VCaP (cell line): ENCODE results near the gene IL24.
"Not testable (repeated sequence)": the region's sequence is repeated elsewhere in the genome, so short reads cannot be mapped to it uniquely, and the experiment has no call there.

Experiments used
- H3K27ac ChIP-seq: fragments of 450-650 bp; 2 replicates; pipeline ENCODE4 v1.5.1; 2017
- TF ChIP-seq, protein P1 (sequence below): fragments of 450-650 bp; conservative IDR thresholded peaks from 2 replicates; pipeline ENCODE4 v1.5.1; 2017; ENCODE audit warnings: mild to moderate bottlenecking, moderate library complexity

The IL24 gene

DNA sequence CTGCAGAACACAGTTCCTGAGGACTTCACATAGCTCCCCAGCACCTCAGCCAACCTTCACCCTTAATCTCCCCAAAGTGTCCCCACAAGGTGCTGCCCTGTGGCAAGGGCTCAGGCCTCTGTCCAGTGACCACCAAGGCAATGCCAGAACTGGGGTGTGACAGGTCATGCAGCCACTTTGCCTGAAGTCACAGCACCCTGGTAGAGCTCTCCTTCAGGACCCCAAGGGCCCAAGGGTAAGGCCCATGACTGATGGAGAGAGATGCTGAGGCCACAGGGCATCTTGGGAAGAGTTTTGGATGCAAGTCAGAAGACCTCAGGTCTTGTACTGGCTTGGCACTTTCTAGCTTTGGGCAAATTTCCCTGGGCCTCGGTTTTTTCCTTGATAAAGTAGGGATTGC, 25.3 kb downstream of the IL24 start:
- TF ChIP-seq, protein P1, sequence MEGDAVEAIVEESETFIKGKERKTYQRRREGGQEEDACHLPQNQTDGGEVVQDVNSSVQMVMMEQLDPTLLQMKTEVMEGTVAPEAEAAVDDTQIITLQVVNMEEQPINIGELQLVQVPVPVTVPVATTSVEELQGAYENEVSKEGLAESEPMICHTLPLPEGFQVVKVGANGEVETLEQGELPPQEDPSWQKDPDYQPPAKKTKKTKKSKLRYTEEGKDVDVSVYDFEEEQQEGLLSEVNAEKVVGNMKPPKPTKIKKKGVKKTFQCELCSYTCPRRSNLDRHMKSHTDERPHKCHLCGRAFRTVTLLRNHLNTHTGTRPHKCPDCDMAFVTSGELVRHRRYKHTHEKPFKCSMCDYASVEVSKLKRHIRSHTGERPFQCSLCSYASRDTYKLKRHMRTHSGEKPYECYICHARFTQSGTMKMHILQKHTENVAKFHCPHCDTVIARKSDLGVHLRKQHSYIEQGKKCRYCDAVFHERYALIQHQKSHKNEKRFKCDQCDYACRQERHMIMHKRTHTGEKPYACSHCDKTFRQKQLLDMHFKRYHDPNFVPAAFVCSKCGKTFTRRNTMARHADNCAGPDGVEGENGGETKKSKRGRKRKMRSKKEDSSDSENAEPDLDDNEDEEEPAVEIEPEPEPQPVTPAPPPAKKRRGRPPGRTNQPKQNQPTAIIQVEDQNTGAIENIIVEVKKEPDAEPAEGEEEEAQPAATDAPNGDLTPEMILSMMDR = no peak
- H3K27ac ChIP-seq = no peak overlapping the region

DNA sequence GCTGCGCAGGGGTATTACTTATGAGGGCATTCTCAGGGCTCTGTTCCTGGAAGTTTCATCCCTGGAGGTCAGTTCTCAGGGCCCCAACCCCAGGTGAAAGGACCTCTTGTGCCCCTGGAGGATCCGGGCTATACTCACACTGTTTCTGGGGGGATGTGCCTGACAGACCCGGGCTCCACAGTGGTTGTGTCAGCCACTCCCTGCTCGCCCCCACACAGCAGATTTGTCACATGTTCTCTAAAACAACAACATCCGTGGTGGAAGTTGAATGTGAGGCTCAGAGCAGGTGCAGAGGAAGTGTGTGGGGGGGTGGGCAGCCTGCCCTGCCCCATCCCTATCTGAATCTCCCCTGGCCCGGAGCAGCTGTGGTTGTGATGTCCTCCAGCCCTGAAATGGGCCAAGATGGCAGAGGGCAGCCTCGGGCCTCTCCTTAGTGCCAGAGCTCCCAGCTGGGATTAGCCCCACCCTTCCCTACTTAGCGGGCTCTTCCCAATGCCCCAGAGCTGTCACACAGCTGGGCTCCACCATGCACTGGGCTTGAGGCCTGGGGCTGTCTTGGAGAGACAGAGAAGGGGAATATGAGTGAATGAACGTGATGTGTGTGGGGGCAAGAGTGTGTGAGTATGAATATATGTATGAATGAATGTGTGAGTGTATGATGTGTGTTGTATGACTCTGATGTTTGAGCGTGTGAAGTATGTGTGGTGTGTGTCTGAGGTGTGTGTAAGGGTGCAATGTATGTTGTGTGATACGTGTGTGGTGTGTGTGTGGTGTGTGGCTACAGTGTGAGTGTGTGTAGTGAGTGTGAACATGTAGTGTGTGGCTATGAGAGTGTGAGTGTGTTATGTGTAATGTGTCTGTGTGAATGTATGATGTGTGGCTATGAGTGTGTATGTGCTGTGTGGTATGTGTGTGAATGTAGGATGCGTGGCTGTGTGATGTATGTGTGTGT, 26.0 kb downstream of the IL24 start:
- H3K27ac ChIP-seq = no peak overlapping the region
- TF ChIP-seq, protein P1 = no peak

DNA sequence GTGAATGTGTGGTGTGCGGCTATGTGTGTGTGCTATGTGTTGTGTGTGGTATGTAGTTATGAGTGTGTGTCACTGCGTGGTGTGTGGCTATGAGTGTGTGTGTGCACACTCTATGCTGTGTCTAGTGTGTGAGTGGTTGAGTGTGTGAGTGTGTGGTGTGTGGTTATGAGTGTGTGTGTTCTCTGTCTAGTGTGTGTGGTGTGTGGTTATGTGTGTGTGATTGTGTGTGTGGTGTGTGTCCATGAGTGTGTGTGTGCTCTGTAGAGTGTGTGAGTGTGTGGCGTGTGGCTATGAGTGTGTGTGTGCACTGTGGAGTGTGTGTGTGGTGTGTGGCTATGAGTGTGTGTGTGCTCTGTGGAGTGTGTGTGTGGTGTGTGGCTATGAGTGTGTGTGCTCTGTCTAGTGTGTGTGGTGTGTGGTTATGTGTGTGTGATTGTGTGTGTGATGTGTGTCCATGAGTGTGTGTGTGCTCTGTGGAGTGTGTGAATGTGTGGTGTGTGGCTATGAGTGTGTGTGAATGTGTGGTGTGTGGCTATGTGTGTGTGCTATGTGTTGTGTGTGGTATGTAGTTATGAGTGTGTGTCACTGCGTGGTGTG, 26.8 kb downstream of the IL24 start:
- H3K27ac ChIP-seq = not testable (repeated sequence)

DNA sequence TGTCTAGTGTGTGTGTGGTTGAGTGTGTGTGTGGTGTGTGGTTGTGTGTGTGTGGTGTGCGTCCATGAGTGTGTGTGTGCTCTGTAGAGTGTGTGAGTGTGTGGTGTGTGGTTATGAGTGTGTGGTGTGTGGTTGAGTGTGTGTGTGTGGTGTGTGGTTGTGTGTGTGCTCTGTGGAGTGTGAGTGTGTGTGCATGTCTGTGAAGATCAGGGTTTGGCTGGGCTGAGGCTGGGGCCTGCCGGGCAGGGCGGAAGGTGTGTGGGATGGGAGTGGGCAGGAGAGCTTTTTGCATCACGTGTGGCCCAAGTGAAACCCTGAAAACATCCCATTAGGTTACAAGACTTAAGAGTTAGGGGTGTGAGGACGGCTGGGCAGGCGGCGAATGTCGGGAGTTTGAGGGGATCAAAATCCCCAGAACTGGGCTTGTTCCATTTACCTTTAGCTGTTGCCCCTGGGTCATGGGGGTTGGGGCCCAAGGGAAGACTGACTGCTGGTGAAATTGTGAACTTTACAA, 27.4 kb downstream of the IL24 start:
- H3K27ac ChIP-seq = no peak overlapping the region

DNA sequence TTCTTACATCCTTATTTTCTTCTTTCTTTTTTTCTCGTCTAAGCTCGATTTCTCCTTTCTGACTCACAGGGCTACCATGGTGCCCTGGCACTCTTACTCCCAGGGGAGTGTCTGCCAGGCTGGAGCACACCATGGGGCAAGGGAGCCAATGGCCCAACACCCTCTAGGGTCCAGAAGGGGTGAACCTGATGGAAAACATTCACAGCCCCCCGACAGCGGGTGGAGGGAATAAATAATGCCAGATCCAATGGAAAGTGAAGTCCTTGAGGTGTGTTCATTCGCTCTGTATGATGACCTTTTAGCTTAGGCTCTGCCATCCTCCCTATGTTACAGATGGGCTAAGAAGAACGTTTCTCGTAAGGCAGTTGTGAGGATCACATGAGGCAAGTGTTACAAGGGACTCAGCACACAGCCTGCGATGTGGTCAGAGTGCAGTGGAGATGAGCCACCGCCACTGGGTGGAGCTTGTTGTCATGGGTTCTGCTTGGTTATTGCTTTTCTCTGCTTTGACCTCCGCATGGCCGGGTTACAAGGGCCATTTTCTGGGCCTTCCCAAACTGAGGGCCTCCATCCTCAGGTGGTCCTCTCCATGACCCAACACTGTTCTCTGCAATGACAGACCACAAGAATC, 28.0 kb downstream of the IL24 start:
- TF ChIP-seq, protein P1 = no peak; the same call in 1 of the 2 replicates
- no peak overlapping the region for H3K27ac ChIP-seq

More for the DNA sequence above, 27.4 kb downstream of the IL24 start:
- TF ChIP-seq, protein P1 = no peak

DNA sequence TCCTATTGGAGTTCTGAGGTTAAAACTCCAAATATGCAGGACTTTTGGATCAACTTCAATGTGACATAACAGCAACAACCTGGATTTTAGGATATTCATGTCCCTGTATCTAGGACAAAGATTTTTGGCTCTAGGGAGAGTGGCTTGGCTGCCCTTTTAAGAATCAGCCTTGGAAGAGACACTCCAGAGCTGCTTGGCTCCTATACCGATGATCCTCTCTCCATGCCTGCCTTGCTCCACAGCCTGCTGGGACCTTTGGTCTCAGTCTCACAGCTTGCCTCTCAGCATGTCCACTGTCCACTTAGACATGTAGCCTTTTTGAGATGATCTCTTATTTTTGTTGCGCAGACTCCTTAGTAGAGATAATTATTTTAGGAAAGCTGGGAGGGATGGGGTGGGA, 29.0 kb downstream of the IL24 start:
- no peak overlapping the region for H3K27ac ChIP-seq
- TF ChIP-seq, protein P1 = no peak

DNA sequence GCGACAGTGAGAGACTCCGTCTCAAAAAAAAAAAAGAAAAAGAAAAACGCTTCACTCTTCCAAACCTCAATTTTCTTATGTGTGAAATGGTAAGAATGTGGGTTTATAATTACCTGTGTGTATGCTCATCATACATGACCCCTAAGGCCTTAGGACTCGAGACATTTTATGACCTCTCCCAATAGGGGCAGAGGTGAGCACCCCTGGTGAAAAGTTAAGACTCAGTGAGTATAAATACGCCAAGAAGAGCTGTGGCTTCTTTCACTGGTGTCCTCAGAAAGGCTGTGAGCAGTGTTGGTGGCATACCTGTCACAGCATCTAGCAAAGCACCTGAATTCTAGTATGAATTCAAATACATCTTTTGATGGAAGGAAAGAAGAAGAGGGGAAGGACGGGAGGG, 32.3 kb downstream of the IL24 start:
- TF ChIP-seq, protein P1 = no peak
- H3K27ac ChIP-seq = no peak overlapping the region
